ENCODE data around the gene TNN.
"Not testable (repeated sequence)": the region's sequence is repeated elsewhere in the genome, so short reads cannot be mapped to it uniquely, and the experiment has no call there.

TNN gene

GRCh38 chr1:175067362-175068106 is at the start of gene TNN:
Gene TNN (plus strand): TSS chr1:175067833. CDS start chr1:175077419, 9,586 bp downstream.
- no peak for DNase-seq (ENCODE audit: low read depth in 2 of 2)

- DNase-seq (ENCODE audit: low read depth in 2 of 2), result no peak
Measured at GRCh38 chr1:175019524-175019923, 48.1 kb upstream of the TNN start.

- peak; percentile 95 to 99 for DNase-seq (ENCODE audit: low read depth in 2 of 2)
Measured at GRCh38 chr1:175023043-175023921, 44.4 kb upstream of the TNN start, which contains the start of gene MRPS14. Gene MRPS14 (minus strand): TSS chr1:175023425. CDS start chr1:175023408, 17 bp downstream.

- DNase-seq (ENCODE audit: low read depth in 2 of 2), result not testable (repeated sequence)
Measured at GRCh38 chr1:175023922-175024242, 43.8 kb upstream of the TNN start.

- no peak for DNase-seq (ENCODE audit: low read depth in 2 of 2)
Measured at GRCh38 chr1:175024773-175025172, 42.9 kb upstream of the TNN start.

- DNase-seq (ENCODE audit: low read depth in 2 of 2), result no peak
Measured at GRCh38 chr1:175033953-175034352, 33.7 kb upstream of the TNN start.

GRCh38 chr1:175034775-175035174 is 32.9 kb upstream of the TNN start:
- no peak for DNase-seq (ENCODE audit: low read depth in 2 of 2)

- no peak for DNase-seq (ENCODE audit: low read depth in 2 of 2)
Measured at GRCh38 chr1:175035865-175036264, 31.8 kb upstream of the TNN start.

- DNase-seq (ENCODE audit: low read depth in 2 of 2), result no peak
Measured at GRCh38 chr1:175036476-175036875, 31.2 kb upstream of the TNN start.

GRCh38 chr1:175037416-175037815 is 30.2 kb upstream of the TNN start:
- DNase-seq (ENCODE audit: low read depth in 2 of 2), result no peak

- no peak for DNase-seq (ENCODE audit: low read depth in 2 of 2)
Measured at GRCh38 chr1:175040324-175040879, 27.2 kb upstream of the TNN start.

- DNase-seq (ENCODE audit: low read depth in 2 of 2), result no peak
Measured at GRCh38 chr1:175042650-175043049, 25.0 kb upstream of the TNN start.

GRCh38 chr1:175043824-175044223 is 23.8 kb upstream of the TNN start:
- no peak for DNase-seq (ENCODE audit: low read depth in 2 of 2)

- not testable (repeated sequence) for DNase-seq (ENCODE audit: low read depth in 2 of 2)
Measured at GRCh38 chr1:175044591-175044990, 23.0 kb upstream of the TNN start.

- DNase-seq (ENCODE audit: low read depth in 2 of 2), result no peak
Measured at GRCh38 chr1:175045097-175045496, 22.5 kb upstream of the TNN start.

- DNase-seq (ENCODE audit: low read depth in 2 of 2), result no peak
Measured at GRCh38 chr1:175045519-175045918, 22.1 kb upstream of the TNN start.

GRCh38 chr1:175050992-175051391 is 16.6 kb upstream of the TNN start:
- DNase-seq (ENCODE audit: low read depth in 2 of 2), result no peak

GRCh38 chr1:175054736-175055135 is 12.9 kb upstream of the TNN start:
- DNase-seq (ENCODE audit: low read depth in 2 of 2), result no peak

- DNase-seq (ENCODE audit: low read depth in 2 of 2), result no peak
Measured at GRCh38 chr1:175062339-175062738, 5.3 kb upstream of the TNN start.

GRCh38 chr1:175062858-175063257 is 4.8 kb upstream of the TNN start:
- DNase-seq (ENCODE audit: low read depth in 2 of 2), result no peak

GRCh38 chr1:175070818-175071217 is 3.2 kb downstream of the TNN start:
- no peak for DNase-seq (ENCODE audit: low read depth in 2 of 2)

GRCh38 chr1:175071276-175071943 is 3.8 kb downstream of the TNN start:
- DNase-seq (ENCODE audit: low read depth in 2 of 2), result no peak

All from stimulated activated CD4-positive, alpha-beta T cell treated with anti-CD3 and anti-CD28 coated beads, Interleukin-1b, Interleukin-23, amount 100 ng/mL, for 1 hour (primary cell).